B cell (primary cell): ENCODE measurements around the gene LCE1A. TPM values are rescaled to one million over a fixed set of nuclear protein-coding genes. Genes with fewer than 3 reads are reported as not detected.

Experiments
- ATAC-seq: fragments of 200-7000 bp; cut with Tn5 transposase; one replicate; pipeline ENCODE4 v1.10.0; 2021; ENCODE audit warnings: low read depth, mild to moderate bottlenecking, moderate number of reproducible peaks, moderate library complexity
- CTCF ChIA-PET: fragments of 350-600 bp; sonication (Branson Sonifier 250); formaldehyde crosslinking; loops from one replicate; lab custom pipeline; 2021; ENCODE audit warnings: antibody characterized with exemption, inconsistent platforms; lab: Charles Lee
- POLR2A ChIA-PET: fragments of 350-600 bp; sonication (Branson Sonifier 250); formaldehyde crosslinking; loops from one replicate; lab custom pipeline; 2021; ENCODE audit warnings: antibody characterized with exemption; lab: Charles Lee
- DNase-seq: peaks from one replicate; pipeline ENCODE4 v3.0.0; 2013
- H2AFZ ChIP-seq: 2 replicates; pipeline ENCODE4 v1.6.1; 2012; ENCODE audit warnings: mild to moderate bottlenecking, low read depth, low read length; ENCODE audit not compliant: insufficient read depth, poor library complexity, severe bottlenecking
- H3K27ac ChIP-seq, 2 donors: 1 replicate in 1 of 2; 2 replicates in 1 of 2; pipeline ENCODE4 v1.5.1; 2012 to 2013; ENCODE audit warnings: low read length in 2 of 2, mild to moderate bottlenecking in 2 of 2, moderate library complexity in 1 of 2
- H3K27me3 ChIP-seq, 4 experiments: fragments of 200-600 bp in 1 of 4; sonication (generic) in 1 of 4; replicated peaks in 1 of 4; 1 replicate in 2 of 4; 2 replicates in 2 of 4; pipeline versions ENCODE4 v1.6.1 to v1.7.0; 2013 to 2016; ENCODE audit warnings: low read length in 3 of 4, mild to moderate bottlenecking in 2 of 4, mixed read lengths in 1 of 4, moderate library complexity in 1 of 4; ENCODE audit not compliant: insufficient read depth in 4 of 4, control insufficient read depth in 3 of 4; ENCODE audit errors: control extremely low read depth in 1 of 4
- H3K36me3 ChIP-seq, 2 experiments: replicated peaks in 1 of 2; 1 replicate in 1 of 2; 2 replicates in 1 of 2; pipeline versions ENCODE4 v1.6.1 to v1.7.1; 2013; ENCODE audit warnings: low read length in 1 of 2; ENCODE audit not compliant: insufficient read depth in 2 of 2, control insufficient read depth in 1 of 2; ENCODE audit errors: control extremely low read depth in 1 of 2, extremely low read depth in 1 of 2
- H3K4me1 ChIP-seq, 2 donors: fragments of 200-600 bp in 1 of 2; sonication (generic) in 1 of 2; 1 replicate in 1 of 2; 2 replicates in 1 of 2; pipeline versions ENCODE4 v1.5.1 to v1.6.1; 2013 to 2017; ENCODE audit warnings: low read length in 2 of 2; ENCODE audit not compliant: control insufficient read depth in 2 of 2, insufficient read depth in 2 of 2
- H3K4me2 ChIP-seq: replicated peaks from 2 replicates; pipeline ENCODE3; 2012; ENCODE audit warnings: mild to moderate bottlenecking, low read depth, low read length; ENCODE audit not compliant: poor library complexity, severe bottlenecking
- H3K4me3 ChIP-seq, 5 experiments: fragments of 200-600 bp in 1 of 5; sonication (generic) in 1 of 5; 1 replicate in 3 of 5; 2 replicates in 2 of 5; pipeline versions ENCODE4 v1.5.1 to v1.7.0; 2011 to 2016; ENCODE audit warnings: low read length in 4 of 5, mild to moderate bottlenecking in 4 of 5, low read depth in 2 of 5, control low read depth in 1 of 5, moderate library complexity in 1 of 5; ENCODE audit not compliant: insufficient read depth in 1 of 5; ENCODE audit errors: control extremely low read depth in 1 of 5, extremely low read depth in 1 of 5
- H3K79me2 ChIP-seq: fragments of 200-600 bp; sonication (generic); one replicate; pipeline ENCODE4 v1.6.0; 2016; ENCODE audit warnings: low read length; ENCODE audit not compliant: control insufficient read depth, insufficient read depth
- H3K9ac ChIP-seq: fragments of 200-600 bp; sonication (generic); 2 replicates; pipeline ENCODE4 v1.6.1; 2017; ENCODE audit warnings: mild to moderate bottlenecking, low read length, moderate library complexity
- H3K9me3 ChIP-seq, 3 donors: one replicate each; pipeline versions ENCODE4 v1.6.1 to v1.7.1; 2013; ENCODE audit warnings: low read length in 2 of 3; ENCODE audit not compliant: control insufficient read depth in 2 of 3, insufficient read depth in 1 of 3; ENCODE audit errors: control extremely low read depth in 1 of 3
- H4K20me1 ChIP-seq: 2 replicates; pipeline ENCODE4 v1.6.0; 2012; ENCODE audit warnings: mild to moderate bottlenecking, low read length; ENCODE audit not compliant: insufficient read depth, control insufficient read depth, poor library complexity, severe bottlenecking
- H3K27ac Mint-ChIP-seq: one replicate; pipeline ENCODE4 v1.8.0; 2021; ENCODE audit warnings: mixed read lengths
- H3K27me3 Mint-ChIP-seq: one replicate; pipeline ENCODE4 v1.8.0; 2021; ENCODE audit warnings: mixed read lengths
- H3K4me1 Mint-ChIP-seq: one replicate; pipeline ENCODE4 v1.8.0; 2021; ENCODE audit warnings: mixed read lengths
- H3K4me3 Mint-ChIP-seq: one replicate; pipeline ENCODE4 v1.8.0; 2021; ENCODE audit warnings: mixed read lengths
- H3K9me3 Mint-ChIP-seq: one replicate; pipeline ENCODE4 v1.8.0; 2022; ENCODE audit warnings: mixed read lengths; ENCODE audit not compliant: insufficient read depth
- EZH2 ChIP-seq: IDR thresholded peaks from 2 replicates; pipeline ENCODE4 v1.6.1; 2012; ENCODE audit warnings: borderline replicate concordance, low read depth, mild to moderate bottlenecking, moderate library complexity, low read length; ENCODE audit not compliant: insufficient read depth, poor library complexity, severe bottlenecking
- WGBS: methylation state at CpG from one replicate; pipeline ENCODE4 v1.1.5; 2013; ENCODE audit warnings: missing lambda C conversion rate; ENCODE audit not compliant: insufficient coverage; 5-methylcytosine and 5-hydroxymethylcytosine counted together
- intact Hi-C: fragments of 100-400 bp; cut with micrococcal nuclease; formaldehyde crosslinking; loops from one replicate; pipeline ENCODE4 v1.10.0; 2022
- polyA plus RNA-seq: library from polyadenylated mRNA; depleted of rRNA; stranded (reverse); fragments of >200 nt; gene quantifications from 2 replicates; pipeline ENCODE4 v1.2.3, GENCODE V29; 2012
- total RNA-seq, 2 donors: library from RNA; stranded (reverse); fragments of 120-200 nt in 1 of 2; gene quantifications; 1 replicate in 1 of 2; 2 replicates in 1 of 2; pipeline versions ENCODE4 v1.2.3 to v1.2.4, GENCODE V29; 2013 to 2022
- TF ChIP-seq, protein P1 (sequence below): fragments of 200-600 bp; IDR thresholded peaks from one replicate; pipeline ENCODE4 v1.8.0; 2022; ENCODE audit warnings: antibody characterized with exemption, mild to moderate bottlenecking

The LCE1A gene
- total and polyA plus RNA-seq, 2 donors (not counting 1 experiment from before 2014, with no cell fraction given): not detected

DNA sequence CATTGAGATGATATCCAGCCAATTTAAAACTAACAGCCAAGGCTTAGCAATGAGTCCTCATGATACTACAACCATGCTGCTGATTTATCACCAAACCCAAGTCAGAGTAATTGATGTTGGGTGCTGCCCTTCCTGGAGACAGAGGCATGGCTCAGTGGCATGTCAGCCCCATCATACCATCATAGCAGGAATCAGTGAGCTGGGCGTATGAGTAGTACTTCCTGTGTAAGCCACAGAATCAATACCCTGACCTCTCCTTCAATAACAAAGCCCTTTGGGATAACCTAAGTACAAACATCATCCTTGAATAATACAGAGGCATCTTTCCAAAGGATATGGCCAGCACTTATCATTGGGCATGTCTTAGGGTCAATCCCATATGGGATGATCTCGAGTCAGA, 44.2 kb upstream of the LCE1A start:
- H3K27me3 ChIP-seq: no peaks in the 10 kb centered on the region
- TF ChIP-seq, protein P1, sequence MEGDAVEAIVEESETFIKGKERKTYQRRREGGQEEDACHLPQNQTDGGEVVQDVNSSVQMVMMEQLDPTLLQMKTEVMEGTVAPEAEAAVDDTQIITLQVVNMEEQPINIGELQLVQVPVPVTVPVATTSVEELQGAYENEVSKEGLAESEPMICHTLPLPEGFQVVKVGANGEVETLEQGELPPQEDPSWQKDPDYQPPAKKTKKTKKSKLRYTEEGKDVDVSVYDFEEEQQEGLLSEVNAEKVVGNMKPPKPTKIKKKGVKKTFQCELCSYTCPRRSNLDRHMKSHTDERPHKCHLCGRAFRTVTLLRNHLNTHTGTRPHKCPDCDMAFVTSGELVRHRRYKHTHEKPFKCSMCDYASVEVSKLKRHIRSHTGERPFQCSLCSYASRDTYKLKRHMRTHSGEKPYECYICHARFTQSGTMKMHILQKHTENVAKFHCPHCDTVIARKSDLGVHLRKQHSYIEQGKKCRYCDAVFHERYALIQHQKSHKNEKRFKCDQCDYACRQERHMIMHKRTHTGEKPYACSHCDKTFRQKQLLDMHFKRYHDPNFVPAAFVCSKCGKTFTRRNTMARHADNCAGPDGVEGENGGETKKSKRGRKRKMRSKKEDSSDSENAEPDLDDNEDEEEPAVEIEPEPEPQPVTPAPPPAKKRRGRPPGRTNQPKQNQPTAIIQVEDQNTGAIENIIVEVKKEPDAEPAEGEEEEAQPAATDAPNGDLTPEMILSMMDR: no peak
- TF ChIP-seq EZH2: no peak
- ChIA-PET CTCF (no interaction called here), POLR2A (no interaction called here)
- no peaks in the 10 kb centered on the region for H4K20me1 ChIP-seq
- intact Hi-C loops: no loop called here
- H3K9me3 ChIP-seq: no peaks in the 10 kb centered on the region
- Mint-ChIP-seq H3K4me1 (no peaks in the 10 kb centered on the region), H3K4me3 (no peak overlapping the region), H3K9me3 (no peaks in the 10 kb centered on the region), H3K27me3 (peaks cover 62% of the 10 kb centered on the region), H3K27ac (no peak overlapping the region)
- no peak overlapping the region for H3K4me2 ChIP-seq
- no peak overlapping the region for H3K9ac ChIP-seq
- 60% methylated on average over 1 of the region's 2 CpGs for WGBS
- no peaks in the 10 kb centered on the region for H3K79me2 ChIP-seq
- H3K36me3 ChIP-seq: no peaks in the 10 kb centered on the region
- no peak for ATAC-seq
- H3K4me3 ChIP-seq: no peak overlapping the region
- no peaks in the 10 kb centered on the region for H3K4me1 ChIP-seq
- no peak overlapping the region for H3K27ac ChIP-seq
- H2AFZ ChIP-seq: no peak overlapping the region
- DNase-seq: no peak

DNA sequence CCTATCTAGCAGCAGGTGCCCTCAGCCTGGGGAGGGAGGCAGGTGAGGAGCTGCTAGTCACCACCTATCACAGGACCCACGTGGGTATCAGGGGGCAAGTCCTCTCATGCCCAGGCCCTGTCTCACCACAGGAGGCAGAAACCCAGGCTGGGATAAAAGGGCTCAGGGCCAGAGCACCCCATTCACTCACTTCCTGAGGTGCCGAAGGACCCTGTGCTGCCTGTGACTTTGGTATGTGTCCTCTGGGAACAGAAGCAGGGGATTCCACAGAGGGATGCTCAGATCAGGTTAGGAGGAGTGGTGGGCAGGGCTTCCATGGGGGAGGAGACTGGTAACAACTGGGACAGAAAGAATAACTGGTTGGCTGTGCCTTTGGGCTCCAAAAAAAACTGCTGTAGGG, 41.2 kb upstream of the LCE1A start, which contains the start of gene LCE1E:
Gene LCE1E (plus strand): TSS at position 181 of the 400 bp plus-strand sequence. CDS start 1,043 bp downstream, outside the sequence.
- ATAC-seq: no peak

More for the DNA sequence above, 41.2 kb upstream of the LCE1A start, which contains the start of gene LCE1E:
- Histone ChIP-seq H3K4me1 (no peaks in the 10 kb centered on the region), H3K4me2 (no peak within 1 kb of the TSS), H3K79me2 (no peaks in the 10 kb centered on the region), H3K9me3 (no peaks in the 10 kb centered on the region), H3K36me3 (no peaks in the 10 kb centered on the region), H4K20me1 (no peaks in the 10 kb centered on the region), H3K27ac (no peak within 1 kb of the TSS), H3K4me3 (no peak within 1 kb of the TSS), H2AFZ (no peak within 1 kb of the TSS), H3K27me3 (peaks cover 0 to 4% (median 0%) of the 10 kb centered on the region in 4 experiments), H3K9ac (no peak within 1 kb of the TSS)
- no peaks in the 10 kb centered on the region for H3K9me3 Mint-ChIP-seq
- CTCF ChIA-PET: no interaction called here
- POLR2A ChIA-PET: no interaction called here
- H3K27me3 Mint-ChIP-seq: peaks cover 52% of the 10 kb centered on the region
- H3K27ac Mint-ChIP-seq: no peak within 1 kb of the TSS
- intact Hi-C loops: no loop called here
- TF ChIP-seq, protein P1: no peak
- no peak for TF ChIP-seq EZH2
- H3K4me3 Mint-ChIP-seq: no peak within 1 kb of the TSS
- no peak for DNase-seq
- WGBS: 40% methylated on average over 1 of the region's 2 CpGs
- H3K4me1 Mint-ChIP-seq: no peaks in the 10 kb centered on the region
